Neural progenitor cell (in vitro differentiated cells): ENCODE results near the gene VWA8. TPM values are rescaled to one million over a fixed set of nuclear protein-coding genes. Genes with fewer than 3 reads are reported as not detected.

ENCODE experiments used
- DNase-seq: peaks from one replicate; pipeline ENCODE4 v3.0.0-alpha.2; 2016; ENCODE audit warnings: low spot score
- H2AFZ ChIP-seq: fragments of 200-600 bp; sonication (generic); replicated peaks from 2 replicates; pipeline ENCODE4 v1.6.1; 2016; ENCODE audit warnings: antibody characterized with exemption
- H3F3A ChIP-seq: fragments of 200-600 bp; sonication (generic); 2 replicates; pipeline ENCODE4 v1.6.1; 2016; ENCODE audit warnings: antibody characterized with exemption, low read depth
- H3K27ac ChIP-seq: fragments of 200-600 bp; sonication (generic); 2 replicates; pipeline ENCODE4 v1.5.1; 2016; ENCODE audit warnings: mild to moderate bottlenecking
- H3K27me3 ChIP-seq: fragments of 200-600 bp; sonication (generic); 2 replicates; pipeline ENCODE4 v1.6.1; 2016; ENCODE audit warnings: mild to moderate bottlenecking, moderate library complexity
- H3K36me3 ChIP-seq: fragments of 200-600 bp; sonication (generic); 2 replicates; pipeline ENCODE4 v1.5.1; 2016
- H3K4me1 ChIP-seq: fragments of 200-600 bp; sonication (generic); 2 replicates; pipeline ENCODE4 v1.6.1; 2016; ENCODE audit warnings: mixed run types
- H3K4me2 ChIP-seq: fragments of 200-600 bp; sonication (generic); 2 replicates; pipeline ENCODE4 v1.6.1; 2016
- H3K4me3 ChIP-seq: fragments of 200-600 bp; sonication (generic); 2 replicates; pipeline ENCODE4 v1.5.1; 2016
- H3K79me2 ChIP-seq: fragments of 200-600 bp; sonication (generic); 2 replicates; pipeline ENCODE4 v1.6.1; 2016; ENCODE audit warnings: low read depth
- H3K9ac ChIP-seq: fragments of 200-600 bp; sonication (generic); 2 replicates; pipeline ENCODE4 v1.6.1; 2016
- H3K9me3 ChIP-seq: fragments of 200-600 bp; sonication (generic); 2 replicates; pipeline ENCODE4 v1.5.1; 2016; ENCODE audit warnings: low read depth
- H4K20me1 ChIP-seq: fragments of 200-600 bp; sonication (generic); 2 replicates; pipeline ENCODE4 v1.6.1; 2016; ENCODE audit warnings: low read depth
- H3K27ac Mint-ChIP-seq: 3 replicates; pipeline ENCODE4 v1.8.0; 2021; ENCODE audit warnings: mixed read lengths
- H3K27me3 Mint-ChIP-seq: 2 replicates; pipeline ENCODE4 v1.8.0; 2022; ENCODE audit warnings: low read depth, mild to moderate bottlenecking, inconsistent platforms, moderate library complexity, mixed read lengths; ENCODE audit not compliant: insufficient read depth
- H3K36me3 Mint-ChIP-seq: 3 replicates; pipeline ENCODE4 v1.8.0; 2021; ENCODE audit warnings: mixed read lengths
- H3K4me1 Mint-ChIP-seq: 3 replicates; pipeline ENCODE4 v1.8.0; 2021; ENCODE audit warnings: mixed read lengths
- H3K4me3 Mint-ChIP-seq: 3 replicates; pipeline ENCODE4 v1.8.0; 2021; ENCODE audit warnings: mild to moderate bottlenecking, moderate library complexity, mixed read lengths
- H3K9me3 Mint-ChIP-seq: 3 replicates; pipeline ENCODE4 v1.8.0; 2020; ENCODE audit warnings: mixed read lengths
- CTCF ChIP-seq: fragments of 200-600 bp; sonication (generic); IDR thresholded peaks from 2 replicates; pipeline ENCODE4 v1.5.1; 2017; ENCODE audit warnings: antibody characterized with exemption, mild to moderate bottlenecking
- EZH2 ChIP-seq: fragments of 200-600 bp; sonication (generic); IDR thresholded peaks from 2 replicates; pipeline ENCODE4 v1.6.1; 2017; ENCODE audit warnings: antibody characterized with exemption, mild to moderate bottlenecking, moderate library complexity
- EZH2phosphoT487 ChIP-seq: fragments of 200-600 bp; sonication (generic); IDR thresholded peaks from 2 replicates; pipeline ENCODE4 v1.6.1; 2017; ENCODE audit warnings: antibody characterized with exemption
- total RNA-seq: library from RNA; depleted of rRNA; stranded (reverse); fragments of >200 nt; gene quantifications from 2 replicates; pipeline ENCODE4 v1.2.3, GENCODE V29; 2015; ENCODE audit warnings: low replicate concordance

VWA8 gene
- total RNA-seq, 1 donor from 2014 or later: 12.6 TPM

- Histone ChIP-seq H3K36me3 (no peaks in the 10 kb centered on the region), H3K4me3 (no peak overlapping the region), H3K79me2 (no peaks in the 10 kb centered on the region), H2AFZ (no peak overlapping the region), H3K9ac (no peak overlapping the region), H3F3A (no peaks in the 10 kb centered on the region), H3K9me3 (no peaks in the 10 kb centered on the region), H3K4me2 (no peak overlapping the region), H3K4me1 (no peaks in the 10 kb centered on the region), H4K20me1 (no peaks in the 10 kb centered on the region), H3K27me3 (no peaks in the 10 kb centered on the region), H3K27ac (no peak overlapping the region)
- H3K4me1 Mint-ChIP-seq: no peaks in the 10 kb centered on the region
- DNase-seq: no peak
- TF ChIP-seq CTCF (no peak), EZH2 (no peak)
- H3K4me3 Mint-ChIP-seq: no peak overlapping the region
- H3K9me3 Mint-ChIP-seq: no peaks in the 10 kb centered on the region
- H3K27me3 Mint-ChIP-seq: peaks cover 4% of the 10 kb centered on the region
- H3K36me3 Mint-ChIP-seq: peaks cover 2% of the 10 kb centered on the region
- H3K27ac Mint-ChIP-seq: no peak overlapping the region
Measured at GRCh38 chr13:41763782-41764181, 197.1 kb downstream of the VWA8 start.

DNA sequence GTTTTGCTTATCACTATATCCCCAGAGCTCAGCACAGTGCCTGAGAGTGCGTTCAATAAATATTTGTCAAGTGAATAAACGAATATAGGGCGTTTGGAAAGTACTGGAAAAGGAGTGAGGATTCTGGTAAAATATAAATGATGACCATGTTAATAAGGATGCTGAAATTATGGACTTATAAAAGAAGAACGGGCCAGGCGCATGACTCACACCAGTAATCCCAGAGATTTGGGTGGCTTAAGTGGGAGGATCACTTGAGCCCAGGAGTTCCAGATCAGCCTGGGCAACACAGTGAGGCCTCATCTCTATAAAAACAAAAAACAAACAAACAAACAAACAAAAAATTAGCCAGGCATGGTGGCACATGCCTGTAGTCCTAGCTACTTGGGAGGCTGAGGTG is 198.1 kb downstream of the VWA8 start:
- H3K79me2 ChIP-seq: no peaks in the 10 kb centered on the region

DNA sequence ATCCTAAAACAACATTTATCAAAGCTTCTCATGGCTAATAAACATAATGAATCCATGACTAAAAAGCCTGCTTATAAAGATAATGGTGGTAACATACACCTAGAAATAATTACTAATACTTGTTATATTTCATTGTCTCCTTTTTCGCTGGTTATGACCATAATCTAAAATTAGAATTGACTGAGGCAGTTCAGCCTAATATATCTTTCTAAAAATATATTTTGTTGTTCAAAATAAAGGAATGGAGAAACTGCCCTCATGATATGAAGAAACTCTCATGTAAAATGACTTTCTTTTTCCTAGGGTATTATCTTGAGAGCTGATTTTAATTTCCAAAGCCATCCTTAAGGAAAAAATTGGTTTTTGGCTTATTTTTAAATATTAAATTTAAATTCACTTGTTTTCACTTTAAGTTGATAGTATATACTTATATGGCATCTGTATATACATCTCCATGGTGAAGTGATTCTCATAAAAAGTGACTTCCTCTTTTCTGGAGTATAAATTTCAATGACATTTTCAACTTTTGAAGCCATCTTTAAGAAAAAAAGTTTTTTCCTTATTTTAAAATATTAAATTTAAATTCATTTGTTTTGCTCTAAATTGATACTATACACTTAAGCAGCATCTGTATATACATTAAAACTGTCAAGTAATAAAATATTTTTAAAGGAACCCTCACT is 204.6 kb downstream of the VWA8 start:
- Mint-ChIP-seq H3K27me3 (no peaks in the 10 kb centered on the region), H3K4me3 (no peak overlapping the region), H3K27ac (no peak overlapping the region), H3K4me1 (no peaks in the 10 kb centered on the region), H3K36me3 (peaks cover 10% of the 10 kb centered on the region), H3K9me3 (no peaks in the 10 kb centered on the region)
- Histone ChIP-seq H3K9ac (no peak overlapping the region), H4K20me1 (no peaks in the 10 kb centered on the region), H3K27me3 (no peaks in the 10 kb centered on the region), H3K9me3 (no peaks in the 10 kb centered on the region), H3K79me2 (no peaks in the 10 kb centered on the region), H3F3A (no peaks in the 10 kb centered on the region), H3K27ac (no peak overlapping the region), H3K4me1 (no peaks in the 10 kb centered on the region), H3K4me3 (no peak overlapping the region), H3K4me2 (no peak overlapping the region), H2AFZ (no peak overlapping the region), H3K36me3 (no peaks in the 10 kb centered on the region)
- no peak for DNase-seq
- no peak for TF ChIP-seq CTCF
- no peak for TF ChIP-seq EZH2
- TF ChIP-seq EZH2phosphoT487: no peak

More for the DNA sequence above, 198.1 kb downstream of the VWA8 start:
- no peaks in the 10 kb centered on the region for H3K4me1 Mint-ChIP-seq
- H3K9ac ChIP-seq: no peak overlapping the region
- no peak overlapping the region for H3K4me3 ChIP-seq
- TF ChIP-seq EZH2 (no peak), CTCF (no peak), EZH2phosphoT487 (no peak)
- no peak overlapping the region for H2AFZ ChIP-seq
- no peak overlapping the region for H3K27ac Mint-ChIP-seq
- H3K9me3 Mint-ChIP-seq: no peaks in the 10 kb centered on the region
- no peak overlapping the region for H3K4me2 ChIP-seq
- no peak overlapping the region for H3K27ac ChIP-seq
- no peaks in the 10 kb centered on the region for H3K36me3 ChIP-seq
- no peaks in the 10 kb centered on the region for H4K20me1 ChIP-seq
- H3K4me1 ChIP-seq: no peaks in the 10 kb centered on the region
- peaks cover 3% of the 10 kb centered on the region for H3K36me3 Mint-ChIP-seq
- H3K4me3 Mint-ChIP-seq: no peak overlapping the region
- H3K27me3 Mint-ChIP-seq: peaks cover 4% of the 10 kb centered on the region
- no peaks in the 10 kb centered on the region for H3K9me3 ChIP-seq
- no peak for DNase-seq
- H3K27me3 ChIP-seq: no peaks in the 10 kb centered on the region
- no peaks in the 10 kb centered on the region for H3F3A ChIP-seq
